KOPT-K1 (cell line): ENCODE data around the gene PLEKHH2.
"Not testable (repeated sequence)": the region's sequence is repeated elsewhere in the genome, so short reads cannot be mapped to it uniquely, and the experiment has no call there.

Experiments
- H3K27ac ChIP-seq: fragments of 200-600 bp; sonication (generic); 2 replicates; pipeline ENCODE4 v1.5.1; 2016; ENCODE audit warnings: antibody characterized with exemption, mild to moderate bottlenecking, low read depth, low read length; ENCODE audit not compliant: poor library complexity, severe bottlenecking
- H3K36me3 ChIP-seq: fragments of 200-600 bp; sonication (generic); 2 replicates; pipeline ENCODE4 v1.5.1; 2017; ENCODE audit warnings: antibody characterized with exemption, mild to moderate bottlenecking, low read length, moderate library complexity; ENCODE audit not compliant: insufficient read depth
- H3K9me3 ChIP-seq: fragments of 200-600 bp; sonication (generic); 2 replicates; pipeline ENCODE4 v1.5.1; 2017; ENCODE audit warnings: antibody characterized with exemption, low read length, mild to moderate bottlenecking; ENCODE audit not compliant: insufficient read depth, poor library complexity, severe bottlenecking

PLEKHH2 gene

GRCh38 chr2:43677783-43678182 lies 40.7 kb downstream of the PLEKHH2 start:
- H3K27ac ChIP-seq, H3K36me3 ChIP-seq: not testable (repeated sequence)
- peaks cover 11% of the 10 kb centered on the region for H3K9me3 ChIP-seq

- no peaks in the 10 kb centered on the region for H3K36me3 ChIP-seq
- no peaks in the 10 kb centered on the region for H3K9me3 ChIP-seq
- no peak overlapping the region for H3K27ac ChIP-seq
Measured at GRCh38 chr2:43685357-43685756, 48.3 kb downstream of the PLEKHH2 start.

DNA sequence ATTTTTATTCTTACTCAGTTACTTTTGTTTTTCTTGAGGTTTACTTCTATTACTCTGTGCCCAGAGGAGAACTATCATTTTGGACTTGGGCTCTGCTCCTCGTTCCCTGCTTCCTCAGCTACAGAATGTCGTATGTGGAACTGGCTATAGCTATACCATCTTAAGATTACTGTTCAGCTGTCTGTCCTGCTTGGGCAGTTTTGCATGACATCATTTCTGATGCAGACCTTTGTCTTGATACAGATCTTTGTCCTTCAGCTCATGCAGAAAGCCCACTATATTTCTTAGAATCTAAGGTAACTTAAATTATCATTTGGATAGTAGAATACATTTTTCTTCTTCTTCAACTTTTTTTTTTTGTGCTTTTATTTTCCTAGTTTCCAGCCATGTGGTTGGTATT lies 52.9 kb downstream of the PLEKHH2 start:
- no peaks in the 10 kb centered on the region for H3K36me3 ChIP-seq
- H3K27ac ChIP-seq = no peak overlapping the region
- H3K9me3 ChIP-seq = no peaks in the 10 kb centered on the region

DNA sequence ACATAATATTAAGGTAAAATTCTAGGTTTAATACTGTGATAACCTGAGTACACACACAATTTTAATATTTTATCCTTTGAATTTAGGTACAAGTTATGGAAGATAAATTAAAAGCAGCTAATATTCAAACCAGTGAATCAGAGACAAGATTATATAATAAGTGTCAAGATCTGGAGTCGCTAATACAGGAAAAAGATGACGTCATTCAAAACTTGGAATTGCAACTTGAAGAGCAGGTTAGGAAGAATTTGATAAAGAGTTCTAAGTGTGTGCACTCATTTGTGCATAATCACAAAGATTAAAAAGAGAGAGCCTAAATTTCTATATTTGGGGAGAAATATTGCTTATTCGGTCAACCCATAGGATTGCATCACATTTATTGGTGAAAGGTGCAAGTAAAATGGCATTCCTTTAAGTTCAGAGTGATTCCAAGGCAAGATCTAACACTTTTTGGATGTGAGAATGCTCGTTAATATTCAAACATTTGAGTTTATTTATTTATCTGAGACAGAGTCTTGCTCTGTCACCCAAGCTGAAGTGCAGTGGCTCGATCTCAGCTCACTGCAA lies 55.5 kb downstream of the PLEKHH2 start:
- H3K36me3 ChIP-seq = no peaks in the 10 kb centered on the region
- H3K27ac ChIP-seq = no peak overlapping the region
- no peaks in the 10 kb centered on the region for H3K9me3 ChIP-seq

DNA sequence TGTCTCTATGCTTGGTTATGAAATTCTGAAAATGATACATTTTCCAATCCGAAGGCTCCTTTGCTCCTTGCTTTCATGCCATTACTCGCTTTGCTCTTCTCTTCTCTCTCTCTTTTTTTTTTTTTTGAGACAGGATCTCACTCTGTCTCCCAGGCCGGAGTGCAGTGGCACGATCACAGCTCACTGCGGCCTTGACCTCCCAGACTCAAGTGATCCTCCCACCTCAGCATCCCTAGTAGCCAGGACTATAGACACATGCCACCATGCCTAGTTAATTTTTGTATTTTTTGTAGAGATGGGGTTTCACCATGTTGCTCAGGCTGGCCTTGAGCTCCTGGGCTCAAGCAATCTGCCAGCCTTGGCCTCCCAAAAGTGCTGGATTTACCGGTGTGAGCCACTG lies 61.1 kb downstream of the PLEKHH2 start:
- H3K27ac ChIP-seq, H3K36me3 ChIP-seq, H3K9me3 ChIP-seq: not testable (repeated sequence)

- no peaks in the 10 kb centered on the region for H3K36me3 ChIP-seq
- no peak overlapping the region for H3K27ac ChIP-seq
- no peaks in the 10 kb centered on the region for H3K9me3 ChIP-seq
Measured at GRCh38 chr2:43699761-43700160, 62.7 kb downstream of the PLEKHH2 start.

DNA sequence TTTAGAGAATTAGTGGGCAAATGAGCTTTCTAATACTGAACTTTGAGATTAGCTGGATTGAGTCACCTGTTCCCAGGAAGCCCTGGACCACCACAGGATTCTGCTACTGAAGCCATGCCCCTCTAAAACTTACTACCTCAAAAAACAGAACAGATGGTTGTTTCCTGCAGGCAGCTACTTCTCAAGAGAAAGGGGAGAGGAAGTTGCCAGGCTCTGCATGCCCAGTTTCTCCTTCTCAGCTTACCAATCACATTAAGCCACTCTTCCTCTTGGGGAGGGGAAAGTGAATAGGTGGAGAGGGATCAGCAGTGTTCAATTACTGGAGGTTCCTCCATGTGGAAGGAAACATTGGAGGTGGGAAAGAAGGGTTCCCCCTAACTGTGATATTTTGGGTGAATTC lies 64.1 kb downstream of the PLEKHH2 start:
- no peaks in the 10 kb centered on the region for H3K9me3 ChIP-seq
- H3K36me3 ChIP-seq = no peaks in the 10 kb centered on the region
- no peak overlapping the region for H3K27ac ChIP-seq

DNA sequence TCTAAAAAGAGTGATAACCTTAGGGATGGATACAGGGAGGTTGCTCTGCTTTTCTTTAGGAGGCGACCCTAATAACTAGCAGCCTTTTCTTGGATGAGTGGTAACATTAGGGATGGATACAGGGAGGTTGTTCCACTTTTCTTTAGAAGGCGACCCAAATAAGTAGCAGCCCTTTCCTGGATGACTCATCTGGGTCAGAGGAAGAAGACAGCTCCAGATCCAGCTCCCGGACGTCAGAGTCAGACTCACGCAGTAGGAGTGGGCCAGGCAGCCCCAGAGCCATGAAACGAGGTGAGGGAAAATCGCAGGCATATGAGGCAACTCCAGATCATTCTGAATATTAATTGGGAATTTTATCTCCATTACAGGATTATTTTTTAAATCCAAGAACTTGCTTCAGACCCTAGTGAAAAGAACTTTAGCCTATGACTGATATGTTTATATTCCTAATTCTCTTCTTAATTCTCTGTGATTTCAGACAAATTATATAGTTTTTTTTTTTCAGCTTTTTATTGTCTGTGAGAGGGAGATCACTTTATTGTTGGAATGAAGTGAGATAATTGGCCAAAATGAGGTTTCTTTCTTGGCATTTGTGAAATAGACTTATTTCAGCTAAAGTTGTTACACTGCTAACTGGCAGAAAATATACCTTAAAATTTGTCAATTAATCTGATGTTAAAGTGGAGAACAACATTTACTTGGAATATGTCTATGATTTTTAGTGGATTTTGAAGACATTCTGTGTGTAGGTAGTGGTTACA lies 70.4 kb downstream of the PLEKHH2 start:
- Histone ChIP-seq H3K27ac (no peak overlapping the region), H3K36me3 (no peaks in the 10 kb centered on the region), H3K9me3 (no peaks in the 10 kb centered on the region)

- H3K27ac ChIP-seq = no peak overlapping the region
- no peaks in the 10 kb centered on the region for H3K36me3 ChIP-seq
- no peaks in the 10 kb centered on the region for H3K9me3 ChIP-seq
Measured at GRCh38 chr2:43708178-43708577, 71.1 kb downstream of the PLEKHH2 start.

DNA sequence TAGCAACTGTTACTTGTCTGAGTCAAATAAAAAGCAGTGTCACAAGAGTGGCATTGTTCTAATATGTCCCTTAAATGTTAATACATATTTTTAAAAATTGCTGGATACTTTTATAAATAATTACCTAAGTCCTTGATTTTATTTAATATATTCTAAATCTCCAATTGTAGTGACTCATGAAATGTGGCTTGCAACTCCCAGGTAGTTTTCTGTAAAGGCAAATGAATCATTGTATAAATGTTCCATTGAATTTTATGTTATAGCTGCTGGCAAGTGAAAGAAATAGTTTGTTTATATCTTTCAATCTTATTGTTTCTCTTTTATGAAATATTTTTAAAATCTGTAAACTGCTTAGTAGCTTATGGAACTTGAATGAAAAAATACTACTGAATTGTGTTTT lies 71.8 kb downstream of the PLEKHH2 start:
- Histone ChIP-seq H3K27ac (no peak overlapping the region), H3K9me3 (no peaks in the 10 kb centered on the region), H3K36me3 (no peaks in the 10 kb centered on the region)

GRCh38 chr2:43710866-43711265 lies 73.8 kb downstream of the PLEKHH2 start:
- Histone ChIP-seq H3K9me3 (no peaks in the 10 kb centered on the region), H3K36me3 (no peaks in the 10 kb centered on the region), H3K27ac (no peak overlapping the region)

DNA sequence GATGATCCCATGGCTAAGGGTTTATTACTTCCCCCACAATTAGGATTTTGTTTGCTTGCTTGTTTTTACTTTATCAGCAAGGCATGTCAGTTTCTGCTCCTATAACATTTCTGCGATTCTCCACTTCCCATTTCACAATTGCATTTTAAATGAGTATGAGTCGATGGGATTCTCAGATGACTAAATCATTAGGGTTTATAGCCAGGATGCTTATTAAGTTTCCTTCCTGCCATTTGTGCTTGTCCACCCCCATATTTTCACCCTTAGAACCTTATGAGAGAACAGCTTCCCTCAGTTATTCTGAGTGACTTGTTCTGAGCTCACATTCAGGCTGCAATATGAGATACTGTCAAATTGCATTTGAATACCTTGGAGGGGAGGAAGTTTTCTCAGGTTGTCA lies 77.1 kb downstream of the PLEKHH2 start:
- Histone ChIP-seq H3K27ac (no peak overlapping the region), H3K36me3 (no peaks in the 10 kb centered on the region), H3K9me3 (no peaks in the 10 kb centered on the region)

GRCh38 chr2:43715300-43716098 lies 78.4 kb downstream of the PLEKHH2 start:
- no peak overlapping the region for H3K27ac ChIP-seq
- H3K36me3 ChIP-seq = no peaks in the 10 kb centered on the region
- no peaks in the 10 kb centered on the region for H3K9me3 ChIP-seq

DNA sequence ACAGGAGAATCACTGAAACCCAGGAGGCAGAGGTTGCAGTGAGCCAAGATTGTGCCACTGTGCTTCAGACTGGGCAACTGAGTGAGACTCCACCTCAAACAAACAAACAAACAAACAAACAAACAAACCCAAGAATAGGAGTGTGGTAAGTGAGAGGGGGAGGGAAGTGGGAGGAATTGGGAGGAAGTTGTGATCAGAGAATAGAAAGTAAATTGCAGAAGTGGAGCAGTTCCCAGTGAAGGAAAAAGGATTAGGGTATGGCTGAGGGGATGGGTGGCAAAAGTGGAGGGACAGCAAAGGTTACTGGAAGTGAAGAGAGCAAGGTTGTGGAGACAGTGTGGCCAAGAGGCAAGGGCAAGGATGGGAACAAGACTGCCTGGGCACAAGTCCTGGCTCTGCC lies 80.3 kb downstream of the PLEKHH2 start:
- H3K9me3 ChIP-seq = no peaks in the 10 kb centered on the region
- no peaks in the 10 kb centered on the region for H3K36me3 ChIP-seq
- no peak overlapping the region for H3K27ac ChIP-seq

DNA sequence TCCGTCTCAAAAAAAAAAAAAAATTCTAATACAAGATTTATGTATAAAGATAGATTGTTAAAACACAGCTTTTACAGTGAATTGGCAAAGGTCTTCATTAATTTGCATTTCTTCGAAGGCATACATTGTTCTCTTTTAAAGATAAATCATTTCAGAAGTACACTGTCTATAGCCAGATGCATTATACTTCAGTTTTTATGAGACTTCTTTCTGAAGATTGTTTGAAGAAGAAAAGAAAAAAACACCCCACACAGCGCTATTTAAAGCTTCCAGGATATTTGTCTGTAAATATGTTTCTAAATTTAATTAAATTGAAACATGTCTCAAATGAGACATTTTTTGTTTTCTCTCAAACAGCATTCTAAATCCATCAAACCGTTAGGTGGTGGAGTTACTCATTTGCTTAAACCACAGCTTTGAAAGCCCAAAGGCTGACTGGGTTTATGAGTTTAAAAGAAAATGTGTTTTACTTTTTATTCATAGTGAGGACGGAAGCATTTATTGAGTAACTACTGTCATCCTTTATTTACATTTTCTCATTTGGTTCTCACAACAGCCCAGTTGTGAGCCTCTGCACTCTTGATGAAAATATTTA lies 81.6 kb downstream of the PLEKHH2 start:
- no peak overlapping the region for H3K27ac ChIP-seq
- H3K9me3 ChIP-seq = no peaks in the 10 kb centered on the region
- H3K36me3 ChIP-seq = no peaks in the 10 kb centered on the region
